Heart right ventricle (tissue), 16 donors: Measurements from ENCODE around the gene ADTRP. TPM values are rescaled to one million over a fixed set of nuclear protein-coding genes. Genes with fewer than 3 reads are reported as not detected.

Experiments used
- ATAC-seq, 8 donors: fragments of 200-7000 bp; cut with Tn5 transposase; one replicate each; pipeline ENCODE4 v1.9.1; 2020; ENCODE audit warnings: mild to moderate bottlenecking in 8 of 8, moderate library complexity in 8 of 8, moderate number of reproducible peaks in 1 of 8
- DNase-seq, 2 donors: peaks; one replicate each; pipeline ENCODE4 v3.0.0-alpha.2; 2020
- H3K27ac ChIP-seq, 10 donors: fragments of 200-600 bp; sonication (generic) in 2 of 10; one replicate each; pipeline versions ENCODE4 v1.5.0 to v1.8.0; 2020 to 2022; ENCODE audit warnings: mild to moderate bottlenecking in 3 of 10
- H3K27me3 ChIP-seq, 7 donors: fragments of 200-600 bp; one replicate each; pipeline ENCODE4 v1.8.0; 2021 to 2022; ENCODE audit warnings: mild to moderate bottlenecking in 2 of 7
- H3K36me3 ChIP-seq, 9 donors: fragments of 200-600 bp; sonication (generic) in 1 of 9; one replicate each; pipeline versions ENCODE4 v1.5.0 to v1.8.0; 2020 to 2022; ENCODE audit warnings: mild to moderate bottlenecking in 2 of 9
- H3K4me1 ChIP-seq, 9 donors: fragments of 200-600 bp; sonication (generic) in 1 of 9; one replicate each; pipeline versions ENCODE4 v1.5.0 to v1.8.0; 2020 to 2022; ENCODE audit warnings: mild to moderate bottlenecking in 4 of 9
- H3K4me3 ChIP-seq, 10 donors: fragments of 200-600 bp; sonication (generic) in 2 of 10; one replicate each; pipeline versions ENCODE4 v1.5.0 to v1.8.0; 2020 to 2022; ENCODE audit warnings: mild to moderate bottlenecking in 7 of 10, moderate library complexity in 2 of 10
- H3K9me3 ChIP-seq, 11 donors: fragments of 200-600 bp in 10 of 11; sonication (generic) in 2 of 11; one replicate each; pipeline versions ENCODE4 v1.5.0 to v1.8.0; 2013 to 2022; ENCODE audit warnings: mild to moderate bottlenecking in 2 of 11, control low read depth in 1 of 11, moderate library complexity in 1 of 11
- WGBS, 2 donors: extraction: QIAGEN DNeasy Blood & Tissue Kit; methylation state at CpG; one replicate each; pipeline ENCODE4 v1.1.7; 2013; ENCODE audit warnings: inconsistent platforms in 1 of 2; 5-methylcytosine and 5-hydroxymethylcytosine counted together
- intact Hi-C, 10 donors: fragments of 100-400 bp; cut with DNase I; formaldehyde crosslinking; loops; one replicate each; pipeline versions ENCODE4 v1.11.1 to v1.14.2; 2022
- polyA plus RNA-seq, 2 donors: library from polyadenylated mRNA; stranded (reverse); fragments of 200-250 nt; gene quantifications; one replicate each; pipeline ENCODE4 v1.2.3, GENCODE V29; 2013
- total RNA-seq, 10 donors: library from RNA; stranded (reverse); fragmentation: NEBNext Ultra II Directional in 3 of 10; extraction: Animal tissue kit (Norgen Biotek cat#: 25700) in 3 of 10; gene quantifications; one replicate each; pipeline versions ENCODE4 v1.2.1 to v1.2.4, GENCODE V29; 2021 to 2023
- TF ChIP-seq, protein P1 (sequence below), 9 donors: fragments of 200-600 bp; sonication (generic) in 2 of 9; IDR thresholded peaks; one replicate each; pipeline versions ENCODE4 v1.5.0 to v1.8.0; 2021 to 2022; ENCODE audit warnings: antibody characterized with exemption in 9 of 9, mild to moderate bottlenecking in 5 of 9, moderate library complexity in 1 of 9
- donor health status: Arrhythmogenic right ventricular cardiomyopathy.
- donor health status: ischemic (EF 13 %, LVEDD 7.1; RV severe dilation, severe dysfunction).
- donor health status: healthy with polysubstance abuse.
- donor health status: DM: no; HTN: yes; CAD: no.
- donor health status: DM: no; HTN: no; CAD: no.
- donor health status: ischemic (EF 25% LVEDD 6.9; RV normal size, moderate dysfunction).
- donor health status: ischemic (EF 25% LVEDD 5.7; RV mildly dilated, moderate dysfunction).
- donor health status: healthy.
- donor health status: DM: yes; HTN: yes; CAD: no.
- donor health status: Ischemic cardiomyopathy.
- donor health status: ischemic (EF 35%, LVEDD 5.7; RV mildly dilated, moderate dysfunction).
- donor health status: nonischemic (EF 11% LVEDD 7.7; RV severe dilation, severe dysfunction).
- donor health status: DM: yes; HTN: yes; CAD: no.
- donor health status: PGD.
- donor health status: ischemic (EF 29% LVEDD 5.4; RV normal size, mild dysfunction).
- donor health status: nonischemic (EF 23%, LVEDD 6.1; RV moderate dilation, normal function).

ADTRP gene
- total and polyA plus RNA-seq, 12 donors: 0.14 to 0.37 (median 0.24) TPM; not detected in 9

DNA sequence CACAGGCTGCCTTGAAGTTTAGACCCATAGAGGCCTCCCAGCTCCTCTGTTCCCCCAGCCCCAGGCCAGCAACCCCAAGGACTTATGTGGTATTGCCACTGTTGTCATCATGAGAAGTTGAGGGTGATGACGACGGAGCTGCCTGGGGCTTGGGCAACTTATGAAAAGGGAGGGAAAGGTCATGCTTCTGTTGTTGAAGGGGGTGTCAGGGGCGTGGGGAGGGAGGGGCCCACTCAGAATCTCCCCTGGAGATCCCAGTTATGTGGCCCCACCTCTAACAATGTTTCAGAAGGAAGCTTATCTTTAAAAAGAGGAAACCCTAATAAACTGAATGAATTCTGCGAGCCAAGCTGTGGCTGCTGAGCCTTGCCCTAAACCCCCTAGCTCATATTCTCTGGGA, 4.2 kb downstream of the ADTRP start:
- Histone ChIP-seq H3K36me3 (no peaks in the 10 kb centered on the region), H3K4me1 (peaks cover 0 to 34% (median 19%) of the 10 kb centered on the region in 9 donors), H3K27me3 (peaks cover 0 to 6% (median 0%) of the 10 kb centered on the region in 7 donors), H3K27ac (no peak overlapping the region), H3K4me3 (no peak overlapping the region), H3K9me3 (no peaks in the 10 kb centered on the region)
- TF ChIP-seq, protein P1, sequence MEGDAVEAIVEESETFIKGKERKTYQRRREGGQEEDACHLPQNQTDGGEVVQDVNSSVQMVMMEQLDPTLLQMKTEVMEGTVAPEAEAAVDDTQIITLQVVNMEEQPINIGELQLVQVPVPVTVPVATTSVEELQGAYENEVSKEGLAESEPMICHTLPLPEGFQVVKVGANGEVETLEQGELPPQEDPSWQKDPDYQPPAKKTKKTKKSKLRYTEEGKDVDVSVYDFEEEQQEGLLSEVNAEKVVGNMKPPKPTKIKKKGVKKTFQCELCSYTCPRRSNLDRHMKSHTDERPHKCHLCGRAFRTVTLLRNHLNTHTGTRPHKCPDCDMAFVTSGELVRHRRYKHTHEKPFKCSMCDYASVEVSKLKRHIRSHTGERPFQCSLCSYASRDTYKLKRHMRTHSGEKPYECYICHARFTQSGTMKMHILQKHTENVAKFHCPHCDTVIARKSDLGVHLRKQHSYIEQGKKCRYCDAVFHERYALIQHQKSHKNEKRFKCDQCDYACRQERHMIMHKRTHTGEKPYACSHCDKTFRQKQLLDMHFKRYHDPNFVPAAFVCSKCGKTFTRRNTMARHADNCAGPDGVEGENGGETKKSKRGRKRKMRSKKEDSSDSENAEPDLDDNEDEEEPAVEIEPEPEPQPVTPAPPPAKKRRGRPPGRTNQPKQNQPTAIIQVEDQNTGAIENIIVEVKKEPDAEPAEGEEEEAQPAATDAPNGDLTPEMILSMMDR (IDR thresholded peaks at IDR 0.05): no peak
- WGBS, 2 donors: 64 to 68% methylated on average over 4 of the region's 4 CpGs
- ATAC-seq (no peak), DNase-seq (no peak)
- intact Hi-C loops: loop anchor here in 1 of 10 donors (5.0 kb wide), 1 partner anchor 238 kb away; the partner anchor contains the start of gene HIVEP1

GRCh38 chr6:11773581-11773980, 5.0 kb downstream of the ADTRP start:
- ATAC-seq: no peak
- TF ChIP-seq, protein P1 (IDR thresholded peaks at IDR 0.05): no peak
- intact Hi-C loops: loop anchor here in 1 of 10 donors (5.0 kb wide), 1 partner anchor 239 kb away; the partner anchor contains the start of gene HIVEP1
- no peak overlapping the region for H3K4me3 ChIP-seq
- H3K27me3 ChIP-seq: peaks cover 0 to 6% (median 0%) of the 10 kb centered on the region in 7 donors
- DNase-seq: no peak
- H3K4me1 ChIP-seq: peaks cover 0 to 26% (median 13%) of the 10 kb centered on the region in 9 donors
- 93 to 95% methylated on average over 2 of the region's 2 CpGs for WGBS, 2 donors
- H3K9me3 ChIP-seq: no peaks in the 10 kb centered on the region
- no peak overlapping the region for H3K27ac ChIP-seq
- no peaks in the 10 kb centered on the region for H3K36me3 ChIP-seq

GRCh38 chr6:11773013-11773412, 5.6 kb downstream of the ADTRP start:
- 86 to 91% methylated on average over 5 of the region's 5 CpGs for WGBS, 2 donors
- Histone ChIP-seq H3K4me1 (peaks cover 0 to 25% (median 12%) of the 10 kb centered on the region in 9 donors), H3K4me3 (no peak overlapping the region), H3K27ac (no peak overlapping the region), H3K9me3 (no peaks in the 10 kb centered on the region), H3K36me3 (no peaks in the 10 kb centered on the region), H3K27me3 (peaks cover 0 to 6% (median 0%) of the 10 kb centered on the region in 7 donors)
- ATAC-seq (no peak), DNase-seq (no peak)
- TF ChIP-seq, protein P1 (IDR thresholded peaks at IDR 0.05): no peak
- intact Hi-C loops: loop anchor here in 1 of 10 donors (5.0 kb wide), 1 partner anchor 239 kb away; the partner anchor contains the start of gene HIVEP1

- no peak for DNase-seq
- no peak for ATAC-seq
- Histone ChIP-seq H3K27me3 (peaks cover 0 to 6% (median 0%) of the 10 kb centered on the region in 7 donors), H3K36me3 (no peaks in the 10 kb centered on the region), H3K4me1 (peaks cover 0 to 28% (median 12%) of the 10 kb centered on the region in 9 donors), H3K9me3 (no peaks in the 10 kb centered on the region), H3K4me3 (no peak overlapping the region), H3K27ac (peak overlapping the region in 4 of 10 donors; percentile 10 to 89 (median 77))
- 87 to 91% methylated on average over 10 of the region's 10 CpGs for WGBS, 2 donors
- intact Hi-C loops: loop anchor here in 1 of 10 donors (5.0 kb wide), 1 partner anchor 240 kb away; the partner anchor contains the start of gene HIVEP1
- TF ChIP-seq, protein P1 (IDR thresholded peaks at IDR 0.05): no peak
Observed at GRCh38 chr6:11772109-11772825, 6.3 kb downstream of the ADTRP start.
